Measurements from ENCODE around the gene ST3GAL3. TPM values are rescaled to one million over a fixed set of nuclear protein-coding genes. Genes with fewer than 3 reads are reported as not detected.

The ST3GAL3 gene
- total RNA-seq, 2 donors from 2014 or later, result 26.3 to 36.0 TPM

- Histone ChIP-seq H3K36me3 (no peaks in the 10 kb centered on the region), H3K27me3 (replicated peaks; ENCODE audit: insufficient read depth) (no peaks in the 10 kb centered on the region), H3K4me1 (ENCODE audit: control insufficient read depth in 1 of 2, low read depth in 2 of 2) (peaks cover 6 to 14% of the 10 kb centered on the region in 2 donors), H3K9me3 (no peaks in the 10 kb centered on the region), H3K27ac (no peak overlapping the region), H3K4me3 (no peak overlapping the region)
- ATAC-seq (ENCODE audit: insufficient number of reproducible peaks, low FRiP score, low read depth), result no peak
- no peak for TF ChIP-seq CTCF (IDR thresholded peaks at IDR 0.05)
- DNase-seq (ENCODE audit: low spot score), result no peak
Observed at GRCh38 chr1:43854473-43854872, 147.1 kb downstream of the ST3GAL3 start.

- no peak for DNase-seq (ENCODE audit: low spot score)
- Histone ChIP-seq H3K9me3 (no peaks in the 10 kb centered on the region), H3K4me3 (no peak overlapping the region), H3K4me1 (ENCODE audit: control insufficient read depth in 1 of 2, low read depth in 2 of 2) (peaks cover 6 to 14% of the 10 kb centered on the region in 2 donors), H3K36me3 (no peaks in the 10 kb centered on the region), H3K27ac (no peak overlapping the region), H3K27me3 (replicated peaks; ENCODE audit: insufficient read depth) (no peaks in the 10 kb centered on the region)
- no peak for TF ChIP-seq CTCF (IDR thresholded peaks at IDR 0.05)
- ATAC-seq (ENCODE audit: insufficient number of reproducible peaks, low FRiP score, low read depth), result no peak
Observed at GRCh38 chr1:43856188-43856587, 148.9 kb downstream of the ST3GAL3 start.

- DNase-seq (ENCODE audit: low spot score), result no peak
- Histone ChIP-seq H3K4me3 (no peak overlapping the region), H3K36me3 (no peaks in the 10 kb centered on the region), H3K27me3 (replicated peaks; ENCODE audit: insufficient read depth) (no peaks in the 10 kb centered on the region), H3K9me3 (no peaks in the 10 kb centered on the region), H3K4me1 (ENCODE audit: control insufficient read depth in 1 of 2, low read depth in 2 of 2) (peaks cover 6 to 14% of the 10 kb centered on the region in 2 donors), H3K27ac (no peak overlapping the region)
- TF ChIP-seq CTCF (IDR thresholded peaks at IDR 0.05), result no peak
- no peak for ATAC-seq (ENCODE audit: insufficient number of reproducible peaks, low FRiP score, low read depth)
Observed at GRCh38 chr1:43857163-43857562, 149.8 kb downstream of the ST3GAL3 start.

- no peak for DNase-seq (ENCODE audit: low spot score)
- no peak for ATAC-seq (ENCODE audit: insufficient number of reproducible peaks, low FRiP score, low read depth)
- no peaks in the 10 kb centered on the region for H3K27me3 ChIP-seq (replicated peaks; ENCODE audit: insufficient read depth)
- TF ChIP-seq CTCF (IDR thresholded peaks at IDR 0.05), result no peak
- H3K9me3 ChIP-seq, result no peaks in the 10 kb centered on the region
- no peaks in the 10 kb centered on the region for H3K36me3 ChIP-seq
- H3K4me3 ChIP-seq, result no peak overlapping the region
- peaks cover 2 to 9% of the 10 kb centered on the region in 2 donors for H3K4me1 ChIP-seq (ENCODE audit: control insufficient read depth in 1 of 2, low read depth in 2 of 2)
- no peak overlapping the region for H3K27ac ChIP-seq
Observed at GRCh38 chr1:43858324-43858723, 151.0 kb downstream of the ST3GAL3 start.

GRCh38 chr1:43861337-43861736, 154.0 kb downstream of the ST3GAL3 start:
- no peaks in the 10 kb centered on the region for H3K36me3 ChIP-seq
- TF ChIP-seq CTCF (IDR thresholded peaks at IDR 0.05), result no peak
- ATAC-seq (ENCODE audit: insufficient number of reproducible peaks, low FRiP score, low read depth) (no peak), DNase-seq (ENCODE audit: low spot score) (no peak)
- H3K9me3 ChIP-seq, result no peaks in the 10 kb centered on the region
- no peaks in the 10 kb centered on the region for H3K27me3 ChIP-seq (replicated peaks; ENCODE audit: insufficient read depth)
- no peak overlapping the region for H3K27ac ChIP-seq
- H3K4me3 ChIP-seq, result no peak overlapping the region
- peaks cover 0 to 5% of the 10 kb centered on the region in 2 donors for H3K4me1 ChIP-seq (ENCODE audit: control insufficient read depth in 1 of 2, low read depth in 2 of 2)

Data from thoracic aorta (tissue), 2 donors.